ENCODE data around the gene CXXC5.
"Not testable (repeated sequence)": the region's sequence is repeated elsewhere in the genome, so short reads cannot be mapped to it uniquely, and the experiment has no call there.

Gene CXXC5

DNA sequence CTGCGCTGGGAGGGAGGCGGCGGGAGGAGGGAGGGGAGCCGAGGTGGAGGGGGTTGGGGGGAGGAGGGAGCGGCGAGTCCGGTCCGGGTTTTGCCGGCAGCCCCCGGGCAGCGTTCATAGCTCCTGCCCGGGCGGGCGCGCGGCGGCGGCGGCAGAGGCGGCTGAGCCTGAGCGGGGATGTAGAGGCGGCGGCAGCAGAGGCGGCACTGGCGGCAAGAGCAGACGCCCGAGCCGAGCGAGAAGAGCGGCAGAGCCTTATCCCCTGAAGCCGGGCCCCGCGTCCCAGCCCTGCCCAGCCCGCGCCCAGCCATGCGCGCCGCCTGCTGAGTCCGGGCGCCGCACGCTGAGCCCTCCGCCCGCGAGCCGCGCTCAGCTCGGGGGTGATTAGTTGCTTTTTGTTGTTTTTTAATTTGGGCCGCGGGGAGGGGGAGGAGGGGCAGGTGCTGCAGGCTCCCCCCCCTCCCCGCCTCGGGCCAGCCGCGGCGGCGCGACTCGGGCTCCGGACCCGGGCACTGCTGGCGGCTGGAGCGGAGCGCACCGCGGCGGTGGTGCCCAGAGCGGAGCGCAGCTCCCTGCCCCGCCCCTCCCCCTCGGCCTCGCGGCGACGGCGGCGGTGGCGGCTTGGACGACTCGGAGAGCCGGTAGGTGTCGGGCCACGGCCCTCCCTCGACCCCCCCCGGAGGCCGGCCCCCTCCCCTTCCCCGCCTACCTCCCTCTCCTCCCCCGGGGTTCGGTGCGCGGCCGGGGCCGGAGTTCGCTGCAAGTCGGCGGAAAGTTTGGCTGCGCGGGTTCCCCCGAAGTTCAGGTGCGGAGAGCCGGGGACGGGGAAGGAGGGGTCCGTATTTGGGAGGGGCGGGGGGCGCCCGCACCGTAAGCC is at the start of gene CXXC5:
CXXC5 (plus strand) TSS at position 145 of the 877 bp plus-strand sequence. CDS start 32,175 bp downstream, outside the sequence.
- Histone ChIP-seq H3K9me3 (ENCODE audit: insufficient read depth, low read length, severe bottlenecking) (no peaks in the 10 kb centered on the region), H3K4me3 (ENCODE audit: low read depth in 1 of 2, low read length in 2 of 2) (peak within 1 kb of the TSS; percentile 75 to 79), H3K36me3 (ENCODE audit: insufficient read depth, low read length) (no peaks in the 10 kb centered on the region), H4K20me1 (ENCODE audit: insufficient read depth, low read length) (peaks cover 40% of the 10 kb centered on the region), H3K79me2 (ENCODE audit: insufficient read depth, low read length) (peaks cover 48% of the 10 kb centered on the region), H3K27me3 (ENCODE audit: insufficient read depth, low read length, poor library complexity) (peaks cover 26% of the 10 kb centered on the region), H3K27ac (ENCODE audit: low read length) (peak within 1 kb of the TSS; percentile 62; the same call in 1 of the 2 replicates), H3K4me2 (ENCODE audit: insufficient read depth, low read length) (peak within 1 kb of the TSS; percentile 78), H3K4me1 (ENCODE audit: insufficient read depth, low read length) (peaks cover 46% of the 10 kb centered on the region), H3K9ac (ENCODE audit: low read depth, low read length) (peak within 1 kb of the TSS; percentile 68), H2AFZ (ENCODE audit: low read depth, low read length) (peak within 1 kb of the TSS; percentile 51)
- DNase-seq = peak; percentile 77
- ATAC-seq (ENCODE audit: insufficient read depth, low read depth) = peak; percentile 65
- TF ChIP-seq, protein P1, sequence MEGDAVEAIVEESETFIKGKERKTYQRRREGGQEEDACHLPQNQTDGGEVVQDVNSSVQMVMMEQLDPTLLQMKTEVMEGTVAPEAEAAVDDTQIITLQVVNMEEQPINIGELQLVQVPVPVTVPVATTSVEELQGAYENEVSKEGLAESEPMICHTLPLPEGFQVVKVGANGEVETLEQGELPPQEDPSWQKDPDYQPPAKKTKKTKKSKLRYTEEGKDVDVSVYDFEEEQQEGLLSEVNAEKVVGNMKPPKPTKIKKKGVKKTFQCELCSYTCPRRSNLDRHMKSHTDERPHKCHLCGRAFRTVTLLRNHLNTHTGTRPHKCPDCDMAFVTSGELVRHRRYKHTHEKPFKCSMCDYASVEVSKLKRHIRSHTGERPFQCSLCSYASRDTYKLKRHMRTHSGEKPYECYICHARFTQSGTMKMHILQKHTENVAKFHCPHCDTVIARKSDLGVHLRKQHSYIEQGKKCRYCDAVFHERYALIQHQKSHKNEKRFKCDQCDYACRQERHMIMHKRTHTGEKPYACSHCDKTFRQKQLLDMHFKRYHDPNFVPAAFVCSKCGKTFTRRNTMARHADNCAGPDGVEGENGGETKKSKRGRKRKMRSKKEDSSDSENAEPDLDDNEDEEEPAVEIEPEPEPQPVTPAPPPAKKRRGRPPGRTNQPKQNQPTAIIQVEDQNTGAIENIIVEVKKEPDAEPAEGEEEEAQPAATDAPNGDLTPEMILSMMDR (IDR thresholded peaks at IDR 0.05; ENCODE audit: borderline replicate concordance, extremely low read depth, low read length, poor library complexity, severe bottlenecking) = no peak
- no peak for TF ChIP-seq EZH2 (IDR thresholded peaks at IDR 0.05; ENCODE audit: borderline replicate concordance, low read depth, low read length, severe bottlenecking)

DNA sequence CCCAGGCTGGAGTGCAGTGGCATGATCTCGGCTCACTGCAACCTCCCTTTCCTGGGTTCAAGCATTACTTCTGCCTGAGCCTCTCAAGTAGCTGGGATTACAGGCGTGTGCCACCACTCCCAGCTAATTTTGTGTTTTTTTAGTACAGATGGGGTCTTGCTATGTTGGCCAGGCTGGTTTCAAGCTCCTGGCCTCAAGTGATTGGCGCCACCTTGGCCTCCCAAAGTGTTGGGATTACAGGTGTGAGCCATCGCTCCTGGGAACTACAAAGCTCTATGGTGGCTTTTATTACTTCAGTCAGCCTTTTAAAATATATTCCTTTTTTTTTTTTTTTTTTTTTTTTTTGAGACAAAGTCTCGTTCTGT is 49.6 kb upstream of the CXXC5 start:
- peaks cover 47% of the 10 kb centered on the region; the same call in 1 of the 2 replicates for H4K20me1 ChIP-seq (ENCODE audit: insufficient read depth, low read length)
- not testable (repeated sequence) for H3K9ac ChIP-seq (ENCODE audit: low read depth, low read length)

DNA sequence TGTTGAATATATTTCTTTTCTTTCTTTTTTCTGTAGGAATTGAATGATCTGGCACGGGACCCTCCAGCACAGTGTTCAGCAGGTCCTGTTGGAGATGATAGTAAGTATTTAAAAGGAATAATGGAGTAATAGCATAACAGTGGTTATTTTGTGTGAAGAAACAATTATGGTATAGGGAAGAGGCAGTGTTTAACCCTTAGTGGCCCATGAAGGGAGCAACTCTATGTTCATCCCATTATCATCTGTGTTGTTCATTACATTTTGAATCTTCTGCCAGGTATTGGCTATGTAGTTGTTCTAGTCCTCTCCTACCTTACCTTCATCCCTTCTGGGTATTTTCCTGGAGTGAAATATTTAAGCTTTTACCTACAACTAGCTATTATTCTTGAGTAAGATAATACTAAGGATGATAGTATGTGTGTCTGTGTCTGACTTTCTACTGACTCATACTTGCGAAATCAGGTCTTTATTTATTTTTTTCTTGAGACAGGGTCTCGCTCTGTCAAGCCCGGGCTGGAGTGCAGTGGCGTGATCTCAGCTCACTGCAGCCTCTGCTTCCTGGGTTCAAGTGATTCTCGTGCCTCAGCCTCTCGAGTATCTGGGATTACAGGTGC is 47.7 kb upstream of the CXXC5 start:
- H2AFZ ChIP-seq (ENCODE audit: low read depth, low read length) = no peak overlapping the region
- peaks cover 55% of the 10 kb centered on the region for H3K36me3 ChIP-seq (ENCODE audit: insufficient read depth, low read length)
- no peaks in the 10 kb centered on the region for H3K9me3 ChIP-seq (ENCODE audit: insufficient read depth, low read length, severe bottlenecking)
- peaks cover 29% of the 10 kb centered on the region; the same call in 1 of the 2 replicates for H4K20me1 ChIP-seq (ENCODE audit: insufficient read depth, low read length)
- no peak overlapping the region for H3K27ac ChIP-seq (ENCODE audit: low read length)
- no peak overlapping the region for H3K4me3 ChIP-seq (ENCODE audit: low read depth in 1 of 2, low read length in 2 of 2)
- DNase-seq (no peak), ATAC-seq (ENCODE audit: insufficient read depth, low read depth) (no peak)
- H3K79me2 ChIP-seq (ENCODE audit: insufficient read depth, low read length) = peaks cover 88% of the 10 kb centered on the region
- H3K9ac ChIP-seq (ENCODE audit: low read depth, low read length) = no peak overlapping the region
- H3K4me1 ChIP-seq (ENCODE audit: insufficient read depth, low read length) = no peaks in the 10 kb centered on the region
- TF ChIP-seq EZH2 (IDR thresholded peaks at IDR 0.05; ENCODE audit: borderline replicate concordance, low read depth, low read length, severe bottlenecking) = no peak
- TF ChIP-seq, protein P1 (IDR thresholded peaks at IDR 0.05; ENCODE audit: borderline replicate concordance, extremely low read depth, low read length, poor library complexity, severe bottlenecking) = no peak
- no peaks in the 10 kb centered on the region for H3K27me3 ChIP-seq (ENCODE audit: insufficient read depth, low read length, poor library complexity)
- no peak overlapping the region for H3K4me2 ChIP-seq (ENCODE audit: insufficient read depth, low read length)

More for the DNA sequence above, 49.6 kb upstream of the CXXC5 start:
- H3K4me3 ChIP-seq (ENCODE audit: low read depth in 1 of 2, low read length in 2 of 2); H3K4me2 ChIP-seq (ENCODE audit: insufficient read depth, low read length); H2AFZ ChIP-seq (ENCODE audit: low read depth, low read length); H3K4me1 ChIP-seq (ENCODE audit: insufficient read depth, low read length); DNase-seq; ATAC-seq (ENCODE audit: insufficient read depth, low read depth); H3K27me3 ChIP-seq (ENCODE audit: insufficient read depth, low read length, poor library complexity); H3K9me3 ChIP-seq (ENCODE audit: insufficient read depth, low read length, severe bottlenecking); H3K27ac ChIP-seq (ENCODE audit: low read length): not testable (repeated sequence)
- Histone ChIP-seq H3K79me2 (ENCODE audit: insufficient read depth, low read length) (peaks cover 92% of the 10 kb centered on the region), H3K36me3 (ENCODE audit: insufficient read depth, low read length) (peaks cover 47% of the 10 kb centered on the region)

DNA sequence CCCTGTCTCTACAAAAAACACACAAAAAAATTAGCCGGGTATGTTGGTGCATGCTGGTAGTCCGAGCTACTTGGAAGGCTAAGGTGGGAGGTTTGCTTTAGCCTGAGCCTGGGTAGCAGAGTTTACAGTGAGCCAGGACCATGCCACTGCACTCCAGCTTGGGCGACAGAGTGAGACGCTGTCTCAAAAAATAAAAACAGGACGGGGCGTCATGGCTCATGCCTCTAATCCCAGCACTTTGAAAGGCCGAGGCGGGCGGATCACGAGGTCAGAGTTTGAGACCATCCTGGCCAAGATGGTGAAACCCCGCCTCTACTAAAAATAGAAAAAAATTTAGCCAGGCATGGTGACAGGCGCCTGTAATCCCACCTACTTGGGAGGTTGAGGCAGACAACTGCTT is 46.7 kb upstream of the CXXC5 start:
- no peaks in the 10 kb centered on the region for H3K9me3 ChIP-seq (ENCODE audit: insufficient read depth, low read length, severe bottlenecking)
- TF ChIP-seq, protein P1 (IDR thresholded peaks at IDR 0.05; ENCODE audit: borderline replicate concordance, extremely low read depth, low read length, poor library complexity, severe bottlenecking) = no peak
- no peak for TF ChIP-seq EZH2 (IDR thresholded peaks at IDR 0.05; ENCODE audit: borderline replicate concordance, low read depth, low read length, severe bottlenecking)
- H4K20me1 ChIP-seq (ENCODE audit: insufficient read depth, low read length) = peaks cover 24% of the 10 kb centered on the region; the same call in 1 of the 2 replicates
- DNase-seq (no peak), ATAC-seq (ENCODE audit: insufficient read depth, low read depth) (no peak)
- peaks cover 62% of the 10 kb centered on the region for H3K36me3 ChIP-seq (ENCODE audit: insufficient read depth, low read length)
- H3K27ac ChIP-seq (ENCODE audit: low read length) = no peak overlapping the region
- H3K79me2 ChIP-seq (ENCODE audit: insufficient read depth, low read length) = peaks cover 88% of the 10 kb centered on the region
- H3K27me3 ChIP-seq (ENCODE audit: insufficient read depth, low read length, poor library complexity) = no peaks in the 10 kb centered on the region
- H3K4me1 ChIP-seq (ENCODE audit: insufficient read depth, low read length) = no peaks in the 10 kb centered on the region
- no peak overlapping the region for H2AFZ ChIP-seq (ENCODE audit: low read depth, low read length)
- H3K4me3 ChIP-seq (ENCODE audit: low read depth in 1 of 2, low read length in 2 of 2) = no peak overlapping the region
- H3K9ac ChIP-seq (ENCODE audit: low read depth, low read length) = no peak overlapping the region
- H3K4me2 ChIP-seq (ENCODE audit: insufficient read depth, low read length) = no peak overlapping the region

DNA sequence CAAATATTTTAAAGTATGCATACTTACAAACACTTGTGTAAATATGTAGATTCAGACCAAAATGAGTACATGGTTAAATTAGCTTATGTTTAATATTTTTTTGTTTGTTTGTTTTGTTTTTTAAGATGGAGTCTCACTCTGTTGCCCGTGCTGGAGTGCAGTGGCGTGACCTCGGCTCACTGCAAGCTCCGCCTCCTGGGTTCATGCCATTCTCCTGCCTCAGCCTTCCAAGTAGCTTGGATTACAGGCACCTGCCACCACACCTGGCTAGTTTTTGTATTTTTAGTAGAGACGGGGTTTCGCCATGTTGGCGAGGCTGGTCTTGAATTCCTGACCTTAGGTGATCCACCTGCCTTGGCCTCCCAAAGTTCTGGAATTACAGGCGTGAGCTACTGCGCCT is 46.2 kb upstream of the CXXC5 start:
- DNase-seq; H2AFZ ChIP-seq (ENCODE audit: low read depth, low read length); H3K4me2 ChIP-seq (ENCODE audit: insufficient read depth, low read length); H3K4me1 ChIP-seq (ENCODE audit: insufficient read depth, low read length); H3K9ac ChIP-seq (ENCODE audit: low read depth, low read length); H3K9me3 ChIP-seq (ENCODE audit: insufficient read depth, low read length, severe bottlenecking); ATAC-seq (ENCODE audit: insufficient read depth, low read depth); H3K27me3 ChIP-seq (ENCODE audit: insufficient read depth, low read length, poor library complexity); H3K27ac ChIP-seq (ENCODE audit: low read length); H3K4me3 ChIP-seq (ENCODE audit: low read depth in 1 of 2, low read length in 2 of 2): not testable (repeated sequence)
- H3K36me3 ChIP-seq (ENCODE audit: insufficient read depth, low read length) = peaks cover 67% of the 10 kb centered on the region
- H3K79me2 ChIP-seq (ENCODE audit: insufficient read depth, low read length) = peaks cover 89% of the 10 kb centered on the region
- H4K20me1 ChIP-seq (ENCODE audit: insufficient read depth, low read length) = peaks cover 24% of the 10 kb centered on the region; the same call in 1 of the 2 replicates

Data from DND-41 (cell line).